HG02678 (cell line): ENCODE results near the gene ALPI.

Experiments
- ATAC-seq: cut with Tn5 transposase; IDR thresholded peaks from one replicate; pipeline ENCODE4 v1.9.1; 2021; ENCODE audit warnings: mild to moderate bottlenecking, moderate library complexity; ENCODE audit not compliant: unreplicated experiment

Gene ALPI

DNA sequence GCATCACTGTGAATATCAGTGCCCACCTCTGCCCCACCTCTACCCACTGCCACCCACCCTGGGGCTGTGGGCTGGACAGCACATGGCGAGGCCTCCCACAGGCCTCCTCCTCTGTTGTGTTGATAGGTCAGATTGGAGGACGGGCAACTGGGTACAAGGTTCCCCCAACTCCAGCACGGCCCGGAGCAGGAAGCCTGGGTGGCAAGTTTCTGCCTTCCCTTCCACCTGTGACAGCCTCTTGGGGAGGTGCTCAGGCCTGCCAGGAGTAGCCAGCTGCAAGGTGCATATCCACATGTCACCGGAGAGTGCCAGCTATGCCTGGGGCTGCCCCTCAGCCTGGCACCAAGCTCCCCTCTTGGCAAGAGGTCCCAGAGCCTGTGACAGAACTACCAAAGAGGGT, 38.6 kb downstream of the ALPI start:
- ATAC-seq = no peak

GRCh38 chr2:232495292-232495691, 39.3 kb downstream of the ALPI start:
- ATAC-seq = no peak

GRCh38 chr2:232496501-232497270, 40.7 kb downstream of the ALPI start:
- ATAC-seq = no peak

GRCh38 chr2:232497348-232497747, 41.4 kb downstream of the ALPI start:
- ATAC-seq = no peak

- ATAC-seq = no peak
Observed at GRCh38 chr2:232498452-232498851, 42.5 kb downstream of the ALPI start.

DNA sequence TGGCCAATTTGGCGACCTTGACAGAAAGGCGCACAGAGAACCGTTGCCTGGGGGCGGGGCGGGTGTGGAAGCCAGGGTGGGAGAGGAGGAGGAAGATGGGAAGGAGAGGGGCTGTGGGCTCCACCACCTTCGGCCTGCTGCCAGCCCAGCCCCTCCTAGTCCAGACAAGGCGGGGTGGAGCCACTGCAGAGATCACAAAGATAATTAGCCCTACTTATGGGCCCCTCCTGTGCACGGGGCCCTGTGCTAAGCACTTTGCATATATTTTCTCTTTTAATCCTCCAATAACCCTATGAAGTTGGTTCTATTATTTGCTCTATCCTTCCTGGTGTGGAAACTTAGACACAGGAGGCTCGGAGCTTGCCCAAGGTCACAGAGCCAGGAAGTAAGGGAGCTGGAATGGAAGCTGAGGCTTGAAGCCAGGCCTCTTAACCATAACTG, 45.4 kb downstream of the ALPI start:
- ATAC-seq = no peak

DNA sequence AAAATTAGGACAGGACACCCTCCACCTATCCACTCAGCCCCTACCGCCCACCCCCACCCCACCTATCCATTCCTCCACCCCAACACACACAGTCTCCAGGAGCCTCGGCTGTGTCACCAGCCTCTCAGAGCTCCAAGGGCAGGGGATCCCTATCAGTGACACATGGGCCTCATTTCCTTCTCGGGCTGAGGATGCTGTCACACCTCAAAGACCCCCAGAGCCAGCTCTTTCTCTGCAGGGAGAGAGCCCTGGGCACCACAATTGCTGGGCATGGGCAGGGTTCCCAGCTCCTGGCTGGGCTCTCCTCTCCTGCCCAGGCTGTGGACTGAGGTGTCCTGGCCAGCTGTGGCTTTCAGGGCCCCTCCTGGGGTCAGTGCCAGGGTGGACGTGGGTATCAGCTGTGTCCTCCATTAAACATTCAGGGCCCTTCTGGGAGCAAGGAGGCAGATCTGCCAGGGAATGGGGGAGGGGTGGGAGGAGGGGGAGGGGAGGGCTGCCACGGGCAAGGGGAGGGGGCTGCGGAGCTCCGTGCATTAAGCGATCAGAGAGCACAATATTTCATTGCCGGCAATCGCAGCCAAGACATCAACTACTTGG, 45.9 kb downstream of the ALPI start:
- no peak for ATAC-seq

DNA sequence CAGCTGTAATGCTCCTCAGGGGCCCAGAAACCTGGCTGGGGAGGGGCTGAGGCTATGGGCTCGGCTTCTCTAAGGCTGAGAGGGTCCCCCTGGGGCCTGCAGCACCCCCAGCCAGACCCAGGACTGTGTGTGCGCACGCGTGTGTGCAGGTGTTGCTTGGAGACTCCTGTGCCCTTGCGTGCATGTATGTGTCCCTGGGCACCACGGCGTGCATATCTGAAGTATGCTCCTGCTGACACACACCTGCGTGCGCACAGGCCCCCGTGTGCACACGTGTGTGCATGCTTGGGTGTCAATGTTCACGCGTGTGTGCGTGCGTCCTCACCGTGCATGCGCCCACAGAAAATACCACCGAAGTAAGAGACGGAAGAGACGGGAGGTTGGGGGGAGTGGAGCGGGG, 46.6 kb downstream of the ALPI start:
- no peak for ATAC-seq

DNA sequence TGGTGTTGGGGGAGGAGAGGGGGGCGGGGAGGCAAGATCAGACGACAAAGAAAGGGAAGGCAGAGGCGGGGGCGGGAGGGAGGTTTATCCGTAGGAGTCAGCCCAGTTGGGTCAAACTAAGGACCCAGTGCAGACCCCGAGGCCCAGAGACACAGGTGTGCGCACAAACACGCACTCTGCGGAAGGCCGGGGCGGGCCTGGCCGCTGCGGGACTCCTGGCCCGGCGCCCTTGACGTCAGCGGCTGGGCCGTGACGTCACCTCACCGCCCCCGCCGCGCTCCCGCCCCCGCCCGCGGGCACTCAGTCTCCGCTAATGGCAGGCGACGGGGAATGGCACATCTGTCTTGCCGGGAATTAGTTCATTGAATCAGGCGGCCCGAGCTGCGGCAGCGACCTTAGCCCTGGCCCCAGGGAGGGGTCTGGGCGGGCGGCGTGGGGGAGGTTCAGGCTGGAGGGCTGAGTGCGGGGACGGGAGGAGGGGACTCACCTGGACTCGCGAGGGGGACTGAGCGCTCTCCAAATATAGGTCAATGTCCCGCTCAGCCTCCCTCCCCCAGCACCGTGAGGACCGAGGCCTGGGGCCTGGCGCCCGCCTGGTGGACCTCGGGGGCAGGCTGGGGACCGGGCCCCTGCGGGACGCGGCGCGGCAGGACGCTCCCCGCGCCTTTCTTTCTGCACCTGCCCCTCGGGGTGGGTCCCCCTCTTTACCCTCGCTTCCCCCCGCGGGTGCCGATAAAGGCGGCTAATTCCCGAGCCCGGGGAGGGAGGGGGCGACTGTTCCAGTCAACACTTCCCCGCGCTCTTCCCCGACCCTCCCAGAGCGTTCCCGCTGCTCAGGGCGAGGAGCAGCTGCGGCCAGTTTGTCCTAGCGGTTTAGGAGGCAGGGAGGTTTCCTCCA, 47.2 kb downstream of the ALPI start:
- no peak for ATAC-seq

GRCh38 chr2:232503809-232504323, 47.9 kb downstream of the ALPI start:
- no peak for ATAC-seq

- ATAC-seq = no peak
Observed at GRCh38 chr2:232504438-232504837, 48.5 kb downstream of the ALPI start.

DNA sequence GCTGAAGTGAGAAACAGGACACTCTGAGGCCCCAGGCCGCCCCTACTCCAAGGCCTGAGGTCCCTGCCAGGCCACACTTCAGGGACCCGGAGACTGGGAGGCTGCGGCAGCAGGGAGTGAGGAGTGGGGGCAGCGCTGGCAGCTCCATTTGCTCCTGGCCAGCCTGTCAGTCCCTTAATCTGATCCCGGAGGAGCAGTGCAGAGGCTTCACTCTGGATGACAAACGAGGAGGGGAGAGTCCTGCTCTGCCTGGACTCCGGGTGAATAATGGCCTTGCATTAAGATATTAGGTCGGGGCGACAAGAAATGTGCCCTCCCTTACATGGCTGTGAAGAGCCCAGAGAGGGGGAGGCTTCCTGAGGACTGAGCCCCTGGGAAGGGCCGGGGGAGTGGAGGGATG, 49.9 kb downstream of the ALPI start:
- no peak for ATAC-seq

DNA sequence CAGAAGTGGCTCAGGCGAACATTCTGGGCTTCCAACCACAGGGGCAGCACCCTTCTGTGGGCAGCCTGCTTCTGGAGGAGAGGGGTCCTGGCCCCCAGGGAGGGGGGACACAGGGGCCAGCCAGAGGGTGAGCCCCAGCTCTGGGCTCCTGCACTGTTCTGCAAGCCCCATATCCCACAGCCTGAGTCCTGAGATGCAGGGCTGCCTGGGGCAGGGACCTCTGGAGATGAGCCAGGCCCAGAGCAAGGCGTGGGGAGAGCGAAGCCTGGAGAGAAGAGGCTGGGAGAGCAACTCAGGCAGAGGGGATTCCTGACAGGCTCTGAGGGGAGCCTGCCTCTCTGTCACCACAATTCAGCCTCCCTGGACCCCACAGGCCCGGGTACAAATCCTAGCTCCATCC, 50.8 kb downstream of the ALPI start:
- no peak for ATAC-seq

GRCh38 chr2:232508251-232508650, 52.3 kb downstream of the ALPI start:
- ATAC-seq = no peak
